ENCODE measurements around the gene MTFR1L. TPM values are rescaled to one million over a fixed set of nuclear protein-coding genes. Genes with fewer than 3 reads are reported as not detected.
"Not testable (repeated sequence)": the region's sequence is repeated elsewhere in the genome, so short reads cannot be mapped to it uniquely, and the experiment has no call there.

MTFR1L gene
- total RNA-seq, 1 experiment from 2014 or later = 31.7 TPM

GRCh38 chr1:25825605-25826004 lies 5.9 kb downstream of the MTFR1L start:
- no peak for DNase-seq (ENCODE audit: low spot score)

GRCh38 chr1:25826571-25826970 lies 6.8 kb downstream of the MTFR1L start:
- DNase-seq (ENCODE audit: low spot score) = no peak

- DNase-seq (ENCODE audit: low spot score) = no peak
Observed at GRCh38 chr1:25828491-25828890, 8.7 kb downstream of the MTFR1L start.

- DNase-seq (ENCODE audit: low spot score) = no peak
Observed at GRCh38 chr1:25829046-25829445, 9.3 kb downstream of the MTFR1L start.

GRCh38 chr1:25831569-25832196 lies 11.9 kb downstream of the MTFR1L start:
- DNase-seq (ENCODE audit: low spot score) = no peak

GRCh38 chr1:25832336-25833037 lies 12.7 kb downstream of the MTFR1L start:
- no peak for DNase-seq (ENCODE audit: low spot score)

- DNase-seq (ENCODE audit: low spot score) = no peak
Observed at GRCh38 chr1:25833158-25833557, 13.4 kb downstream of the MTFR1L start.

GRCh38 chr1:25834894-25835293 lies 15.1 kb downstream of the MTFR1L start:
- no peak for DNase-seq (ENCODE audit: low spot score)

- no peak for DNase-seq (ENCODE audit: low spot score)
Observed at GRCh38 chr1:25836695-25837094, 16.9 kb downstream of the MTFR1L start.

GRCh38 chr1:25837262-25837875 lies 17.6 kb downstream of the MTFR1L start:
- no peak for DNase-seq (ENCODE audit: low spot score)

- DNase-seq (ENCODE audit: low spot score) = not testable (repeated sequence)
Observed at GRCh38 chr1:25839808-25840207, 20.1 kb downstream of the MTFR1L start.

- no peak for DNase-seq (ENCODE audit: low spot score)
Observed at GRCh38 chr1:25843483-25843882, 23.7 kb downstream of the MTFR1L start.

- no peak for DNase-seq (ENCODE audit: low spot score)
Observed at GRCh38 chr1:25844536-25845337, 25.0 kb downstream of the MTFR1L start.

- DNase-seq (ENCODE audit: low spot score) = no peak
Observed at GRCh38 chr1:25845664-25846063, 25.9 kb downstream of the MTFR1L start.

- no peak for DNase-seq (ENCODE audit: low spot score)
Observed at GRCh38 chr1:25847929-25848328, 28.2 kb downstream of the MTFR1L start.

GRCh38 chr1:25848531-25848930 lies 28.8 kb downstream of the MTFR1L start:
- DNase-seq (ENCODE audit: low spot score) = no peak

- DNase-seq (ENCODE audit: low spot score) = no peak
Observed at GRCh38 chr1:25854554-25854953, 34.8 kb downstream of the MTFR1L start.

GRCh38 chr1:25856856-25857255 lies 37.1 kb downstream of the MTFR1L start:
- DNase-seq (ENCODE audit: low spot score) = no peak

GRCh38 chr1:25858494-25858893 lies 38.7 kb downstream of the MTFR1L start:
- no peak for DNase-seq (ENCODE audit: low spot score)

GRCh38 chr1:25858906-25859789 lies 39.4 kb downstream of the MTFR1L start, which contains the start of gene AUNIP:
TSS of gene AUNIP (minus strand) at chr1:25859457. CDS start at chr1:25859357, 100 bp downstream.
- DNase-seq (ENCODE audit: low spot score) = peak; percentile 68
